Activated CD8-positive, alpha-beta memory T cell treated with anti-CD3 and anti-CD28 coated beads for 48 hours (primary cell): ENCODE data around the gene PSMD1.
"Not testable (repeated sequence)": the region's sequence is repeated elsewhere in the genome, so short reads cannot be mapped to it uniquely, and the experiment has no call there.

Experiments
- DNase-seq, 3 experiments: peaks; one replicate each; pipeline ENCODE4 v3.0.0-alpha.2; 2020; ENCODE audit warnings: low read depth in 2 of 3, low spot score in 2 of 3

Gene PSMD1

GRCh38 chr2:231052494-231053451 lies 3.9 kb upstream of the PSMD1 start:
- DNase-seq: peak; percentile 62 to 71 (median 63)

DNA sequence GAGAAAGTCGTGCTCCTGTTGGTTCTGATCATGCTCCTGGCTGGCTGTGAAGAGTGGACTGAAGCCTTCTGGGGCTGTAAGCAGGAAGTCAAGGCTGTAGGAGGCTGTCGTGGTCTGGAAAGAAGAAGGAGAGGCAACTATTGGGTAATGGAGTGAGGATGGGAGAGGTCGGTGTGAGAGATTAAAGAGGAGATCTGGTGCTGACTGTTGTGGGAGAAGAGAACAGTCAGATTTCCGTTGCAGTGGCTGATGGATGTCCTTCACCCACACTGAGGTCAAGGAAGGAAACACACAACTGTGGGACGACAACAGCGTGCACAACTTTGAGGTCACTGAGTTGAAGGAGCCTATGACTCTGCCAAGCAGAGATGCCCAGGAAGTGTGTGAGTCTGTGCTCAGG lies 2.8 kb upstream of the PSMD1 start:
- DNase-seq: no peak

DNA sequence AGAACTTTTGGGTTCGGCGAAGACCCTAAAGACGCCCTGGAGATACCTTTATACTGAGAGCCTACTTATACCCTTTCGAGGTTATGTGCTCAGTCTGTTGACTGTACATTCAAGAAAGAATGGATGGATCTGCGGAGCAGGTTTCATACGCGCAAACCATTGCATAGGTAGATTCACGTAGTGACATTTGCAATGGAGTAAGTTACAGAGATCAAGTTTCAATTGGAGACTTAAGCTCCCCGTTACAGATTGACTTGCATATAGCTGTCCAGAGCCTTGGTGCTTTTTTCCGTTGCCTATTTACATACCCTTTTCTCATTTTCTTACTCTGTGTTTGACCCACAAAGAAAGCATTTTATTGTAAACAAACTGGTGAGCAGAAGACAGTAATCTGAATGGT lies 923 bp downstream of the PSMD1 start:
- DNase-seq: no peak

- no peak for DNase-seq
Observed at GRCh38 chr2:231058761-231059550, 2.3 kb downstream of the PSMD1 start.

DNA sequence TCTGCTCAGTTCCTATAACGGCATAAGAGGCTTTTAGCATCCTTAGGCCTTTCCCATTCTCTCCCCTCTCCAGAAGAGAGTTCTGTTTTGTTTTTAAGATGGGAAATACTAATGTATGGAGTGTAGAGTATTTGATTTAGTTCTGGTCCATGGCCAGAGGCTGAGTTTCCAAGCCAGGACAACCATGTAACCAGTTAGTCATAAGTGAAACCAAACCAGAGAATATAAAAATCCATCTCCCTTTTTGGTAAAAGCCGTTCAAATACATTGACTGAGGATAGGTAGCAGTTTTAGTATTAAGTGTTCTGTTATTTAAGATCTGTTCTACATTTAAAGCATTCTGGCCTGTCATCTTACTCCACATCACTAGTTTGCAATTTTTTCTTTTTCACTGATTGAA lies 3.1 kb downstream of the PSMD1 start:
- DNase-seq: no peak

DNA sequence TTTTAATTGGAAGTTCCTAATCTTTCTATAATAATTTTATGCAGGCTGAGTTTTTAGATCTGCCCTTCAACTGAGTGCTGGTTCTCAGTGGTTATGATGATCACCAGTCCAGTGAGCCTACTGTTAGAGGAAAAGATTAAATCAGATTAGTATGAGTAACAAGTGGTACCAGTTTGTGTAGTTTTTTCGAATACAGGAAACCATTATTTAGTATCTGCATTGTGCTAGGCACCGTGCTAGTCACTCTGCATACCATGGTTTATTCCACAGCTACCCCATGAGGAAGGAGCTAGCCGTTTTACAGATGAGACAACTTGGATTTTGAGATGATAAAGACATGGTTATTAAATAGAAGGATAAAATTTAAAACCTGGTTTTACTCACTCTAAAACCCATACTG lies 6.1 kb downstream of the PSMD1 start:
- DNase-seq: no peak

- no peak for DNase-seq
Observed at GRCh38 chr2:231063347-231063746, 6.7 kb downstream of the PSMD1 start.

- no peak for DNase-seq
Observed at GRCh38 chr2:231065966-231066365, 9.3 kb downstream of the PSMD1 start.

DNA sequence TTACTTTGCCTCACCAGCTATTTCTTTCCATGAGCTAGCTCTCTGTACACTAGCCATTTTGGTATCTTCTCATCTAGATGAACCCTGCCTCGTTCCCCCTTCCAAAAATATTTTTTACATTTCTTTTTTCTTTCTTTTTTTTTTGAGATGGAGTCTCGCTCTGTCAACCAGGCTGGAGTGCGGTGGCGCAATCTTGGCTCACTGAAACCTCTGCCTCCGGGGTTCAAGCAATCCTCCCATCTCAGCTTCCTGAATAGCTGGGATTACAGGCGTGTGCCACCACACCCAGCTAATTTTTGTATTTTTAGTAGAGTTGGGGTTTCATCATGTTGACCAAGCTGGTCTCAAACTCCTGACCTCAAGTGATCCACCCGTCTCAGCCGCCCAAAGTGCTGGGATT lies 10.9 kb downstream of the PSMD1 start:
- DNase-seq: not testable (repeated sequence)

- DNase-seq: no peak
Observed at GRCh38 chr2:231068525-231069222, 12.0 kb downstream of the PSMD1 start.

GRCh38 chr2:231069379-231070054 lies 12.8 kb downstream of the PSMD1 start:
- no peak for DNase-seq

DNA sequence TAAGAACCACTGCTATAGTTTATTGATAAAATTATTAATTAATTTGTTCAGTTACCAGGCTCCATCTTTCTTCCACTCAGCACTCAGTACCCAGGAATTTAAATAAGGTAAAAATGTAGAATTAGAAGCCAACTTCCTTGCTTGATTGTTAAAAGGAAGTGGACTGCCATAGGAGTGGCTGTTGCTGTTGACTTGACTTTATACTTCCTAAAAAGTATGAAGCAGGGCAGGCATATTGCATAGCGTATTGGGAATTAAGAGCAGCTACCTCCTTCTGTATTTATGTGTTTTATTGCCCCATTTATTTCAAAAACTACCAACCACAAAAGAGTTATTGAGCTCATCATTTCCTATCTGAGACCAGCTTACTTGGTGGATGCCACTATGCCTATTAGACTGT lies 27.9 kb downstream of the PSMD1 start:
- DNase-seq: no peak

- DNase-seq: no peak
Observed at GRCh38 chr2:231088754-231089153, 32.1 kb downstream of the PSMD1 start.

- DNase-seq: no peak
Observed at GRCh38 chr2:231093933-231094332, 37.3 kb downstream of the PSMD1 start.

GRCh38 chr2:231094736-231095346 lies 38.2 kb downstream of the PSMD1 start:
- no peak for DNase-seq

DNA sequence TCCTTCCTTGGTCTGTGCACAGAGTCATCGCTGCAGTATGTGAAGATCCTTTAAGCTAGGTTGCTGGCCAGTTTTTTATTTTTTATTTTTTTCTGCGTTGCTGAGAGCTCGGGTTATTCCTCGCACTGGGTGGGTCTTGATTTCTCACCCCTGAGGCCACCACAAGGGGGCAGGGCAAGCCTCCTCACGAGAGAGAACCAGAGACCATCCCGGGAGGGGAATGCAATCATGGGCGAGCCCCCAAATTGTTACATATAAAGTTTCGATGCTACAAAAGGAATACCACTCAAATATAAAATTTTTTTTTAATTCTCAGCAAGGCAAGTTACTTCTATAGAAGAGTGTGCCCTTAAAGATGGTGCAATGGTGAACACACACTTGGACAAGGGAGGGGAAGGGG lies 43.3 kb downstream of the PSMD1 start:
- peak in 1 of 3 experiments; percentile 6 for DNase-seq

- DNase-seq: not testable (repeated sequence)
Observed at GRCh38 chr2:231100321-231100720, 43.7 kb downstream of the PSMD1 start.

DNA sequence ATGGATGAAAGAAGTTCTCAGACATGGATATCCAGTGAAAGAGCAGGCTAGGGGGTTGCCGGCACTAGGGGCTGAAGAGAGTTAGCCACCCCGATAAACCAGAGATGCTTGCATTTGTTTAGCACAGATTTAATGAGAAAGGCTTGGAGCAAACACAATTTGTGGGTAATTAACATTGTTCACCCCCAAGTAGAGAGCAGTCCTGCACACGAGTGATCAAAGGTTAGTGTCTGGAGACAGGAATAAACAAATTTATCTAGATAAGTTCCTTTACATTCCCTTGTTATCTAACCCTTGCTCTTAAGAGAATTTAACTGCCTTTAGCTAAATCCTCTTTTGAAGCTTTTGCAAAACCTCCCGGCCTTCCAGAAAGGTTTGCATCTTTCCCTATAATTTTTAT lies 44.3 kb downstream of the PSMD1 start:
- no peak for DNase-seq

DNA sequence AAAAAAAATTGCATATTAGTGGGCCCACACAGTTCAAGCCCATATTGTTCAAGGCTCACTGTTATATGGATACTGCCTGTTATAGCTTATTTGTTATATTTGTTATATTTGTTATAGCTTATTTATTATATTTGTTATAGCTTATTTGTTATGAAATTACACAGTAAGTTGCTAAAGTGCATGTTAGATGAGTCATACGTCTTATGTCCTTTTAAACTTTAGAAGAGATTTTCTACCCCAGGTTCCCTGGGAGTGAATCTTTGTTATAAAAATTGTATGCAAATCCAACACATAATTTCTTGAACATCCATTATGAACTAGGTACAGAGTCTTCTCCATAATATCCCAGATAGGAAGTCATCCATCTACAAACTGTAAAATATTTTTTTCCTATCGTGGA lies 46.1 kb downstream of the PSMD1 start:
- DNase-seq: no peak

GRCh38 chr2:231104115-231104713 lies 47.5 kb downstream of the PSMD1 start:
- no peak for DNase-seq
